HG03039 (cell line): Measurements from ENCODE around the gene CTTNBP2NL.
A peak's percentile ranks its signal among the peaks of the same experiment; 100 is the strongest.
"Not testable (repeated sequence)": the region's sequence is repeated elsewhere in the genome, so short reads cannot be mapped to it uniquely, and the experiment has no call there.

Experiments
- ATAC-seq: cut with Tn5 transposase; IDR thresholded peaks from one replicate; pipeline ENCODE4 v1.9.1; 2021; ENCODE audit warnings: mild to moderate bottlenecking, moderate library complexity; ENCODE audit not compliant: unreplicated experiment

CTTNBP2NL gene

GRCh38 chr1:112461200-112461871 is 65.3 kb downstream of the CTTNBP2NL start:
- ATAC-seq, result no peak

- ATAC-seq, result no peak
Measured at GRCh38 chr1:112462953-112463279, 66.9 kb downstream of the CTTNBP2NL start.

GRCh38 chr1:112464501-112464900 is 68.5 kb downstream of the CTTNBP2NL start:
- no peak for ATAC-seq

- ATAC-seq, result no peak
Measured at GRCh38 chr1:112465122-112465521, 69.1 kb downstream of the CTTNBP2NL start.

GRCh38 chr1:112466078-112466660 is 70.2 kb downstream of the CTTNBP2NL start:
- ATAC-seq, result peak; percentile 83

- ATAC-seq, result not testable (repeated sequence)
Measured at GRCh38 chr1:112470324-112470723, 74.3 kb downstream of the CTTNBP2NL start.

- no peak for ATAC-seq
Measured at GRCh38 chr1:112470966-112471365, 75.0 kb downstream of the CTTNBP2NL start.

GRCh38 chr1:112472142-112472541 is 76.1 kb downstream of the CTTNBP2NL start:
- no peak for ATAC-seq

- no peak for ATAC-seq
Measured at GRCh38 chr1:112477550-112477949, 81.5 kb downstream of the CTTNBP2NL start.

GRCh38 chr1:112478314-112478713 is 82.3 kb downstream of the CTTNBP2NL start:
- no peak for ATAC-seq

- not testable (repeated sequence) for ATAC-seq
Measured at GRCh38 chr1:112486063-112486462, 90.0 kb downstream of the CTTNBP2NL start.

- not testable (repeated sequence) for ATAC-seq
Measured at GRCh38 chr1:112487686-112488085, 91.7 kb downstream of the CTTNBP2NL start.

- no peak for ATAC-seq
Measured at GRCh38 chr1:112488141-112488540, 92.1 kb downstream of the CTTNBP2NL start.

- no peak for ATAC-seq
Measured at GRCh38 chr1:112492076-112492475, 96.1 kb downstream of the CTTNBP2NL start.

GRCh38 chr1:112493351-112493750 is 97.3 kb downstream of the CTTNBP2NL start:
- ATAC-seq, result no peak

- ATAC-seq, result no peak
Measured at GRCh38 chr1:112496290-112496689, 100.3 kb downstream of the CTTNBP2NL start.

GRCh38 chr1:112501810-112502641 is 106.0 kb downstream of the CTTNBP2NL start:
- peak; percentile 51 for ATAC-seq

- ATAC-seq, result no peak
Measured at GRCh38 chr1:112502826-112503225, 106.8 kb downstream of the CTTNBP2NL start.

GRCh38 chr1:112504001-112504660 is 108.1 kb downstream of the CTTNBP2NL start:
- no peak for ATAC-seq

GRCh38 chr1:112504661-112505399 is 108.8 kb downstream of the CTTNBP2NL start:
- ATAC-seq, result no peak

- no peak for ATAC-seq
Measured at GRCh38 chr1:112505400-112505785, 109.4 kb downstream of the CTTNBP2NL start.
